Measurements from ENCODE around the gene PPME1. TPM values are rescaled to one million over a fixed set of nuclear protein-coding genes. Genes with fewer than 3 reads are reported as not detected.

Gene PPME1
- total RNA-seq, 1 experiment from 2014 or later = 81.0 TPM

- ChIA-PET CTCF (no interaction called here), POLR2A (ENCODE audit: unreplicated experiment) (no interaction called here)
- no peaks in the 10 kb centered on the region for H3K4me1 ChIP-seq (replicated peaks; ENCODE audit: insufficient read depth)
- intact Hi-C loops (cut with micrococcal nuclease; ENCODE audit: unreplicated experiment) = no loop called here
- H3K9me3 ChIP-seq (ENCODE audit: insufficient read depth, low read depth) = no peaks in the 10 kb centered on the region
- H3K79me2 ChIP-seq (ENCODE audit: low read depth) = no peaks in the 10 kb centered on the region
- no peaks in the 10 kb centered on the region for H3F3A ChIP-seq (ENCODE audit: insufficient read depth, low read depth)
- no peaks in the 10 kb centered on the region for H3K9me2 ChIP-seq (ENCODE audit: insufficient read depth)
- BruUV-seq (replicated peaks) = no TSS peak
- H4K20me1 ChIP-seq (ENCODE audit: insufficient read depth) = no peaks in the 10 kb centered on the region
- H2AFZ ChIP-seq = no peak overlapping the region
- H3K36me3 ChIP-seq (ENCODE audit: low read depth) = peaks cover 35% of the 10 kb centered on the region
- no peak overlapping the region for H3K27ac ChIP-seq
- no peak overlapping the region for H3K4me3 ChIP-seq
- TF ChIP-seq CTCF (conservative IDR thresholded peaks at IDR 0.05) = no peak
- TF ChIP-seq EZH2 (IDR thresholded peaks at IDR 0.05; ENCODE audit: low read depth) = no peak
- DNase-seq = no peak
- H3K4me2 ChIP-seq = no peak overlapping the region
- H3K27me3 ChIP-seq (ENCODE audit: insufficient read depth, low read depth) = no peaks in the 10 kb centered on the region
Measured at GRCh38 chr11:74206746-74207145, 35.7 kb downstream of the PPME1 start.

- Histone ChIP-seq H4K20me1 (ENCODE audit: insufficient read depth) (no peaks in the 10 kb centered on the region), H3K27ac (no peak overlapping the region), H3K4me3 (no peak overlapping the region), H3K9me3 (ENCODE audit: insufficient read depth, low read depth) (no peaks in the 10 kb centered on the region), H3F3A (ENCODE audit: insufficient read depth, low read depth) (no peaks in the 10 kb centered on the region), H3K27me3 (ENCODE audit: insufficient read depth, low read depth) (no peaks in the 10 kb centered on the region), H2AFZ (no peak overlapping the region), H3K4me1 (replicated peaks; ENCODE audit: insufficient read depth) (no peaks in the 10 kb centered on the region), H3K79me2 (ENCODE audit: low read depth) (no peaks in the 10 kb centered on the region), H3K36me3 (ENCODE audit: low read depth) (peaks cover 35% of the 10 kb centered on the region), H3K9me2 (ENCODE audit: insufficient read depth) (no peaks in the 10 kb centered on the region), H3K4me2 (no peak overlapping the region)
- CTCF ChIA-PET = no interaction called here
- TF ChIP-seq CTCF (conservative IDR thresholded peaks at IDR 0.05) = no peak
- TF ChIP-seq EZH2 (IDR thresholded peaks at IDR 0.05; ENCODE audit: low read depth) = no peak
- intact Hi-C loops (cut with micrococcal nuclease; ENCODE audit: unreplicated experiment) = no loop called here
- DNase-seq = no peak
- no TSS peak for BruUV-seq (replicated peaks)
- POLR2A ChIA-PET (ENCODE audit: unreplicated experiment) = interaction anchor here (0.6 kb wide), 1 partner anchor 209 kb away, joined by 3 read pairs; no protein-coding TSS in a partner anchor
Measured at GRCh38 chr11:74208507-74208906, 37.4 kb downstream of the PPME1 start.

GRCh38 chr11:74212533-74212932 lies 41.4 kb downstream of the PPME1 start:
- Histone ChIP-seq H3K36me3 (ENCODE audit: low read depth) (peaks cover 29% of the 10 kb centered on the region), H2AFZ (no peak overlapping the region), H3F3A (ENCODE audit: insufficient read depth, low read depth) (no peaks in the 10 kb centered on the region), H3K27me3 (ENCODE audit: insufficient read depth, low read depth) (no peaks in the 10 kb centered on the region), H3K9me2 (ENCODE audit: insufficient read depth) (no peaks in the 10 kb centered on the region), H3K4me3 (no peak overlapping the region), H3K4me1 (replicated peaks; ENCODE audit: insufficient read depth) (no peaks in the 10 kb centered on the region), H3K27ac (no peak overlapping the region), H3K4me2 (no peak overlapping the region), H3K79me2 (ENCODE audit: low read depth) (no peaks in the 10 kb centered on the region), H3K9me3 (ENCODE audit: insufficient read depth, low read depth) (no peaks in the 10 kb centered on the region; the same call in 1 of the 2 replicates), H4K20me1 (ENCODE audit: insufficient read depth) (no peaks in the 10 kb centered on the region)
- intact Hi-C loops (cut with micrococcal nuclease; ENCODE audit: unreplicated experiment) = no loop called here
- TF ChIP-seq CTCF (conservative IDR thresholded peaks at IDR 0.05) (no peak), EZH2 (IDR thresholded peaks at IDR 0.05; ENCODE audit: low read depth) (no peak)
- DNase-seq = no peak
- no TSS peak for BruUV-seq (replicated peaks)
- CTCF ChIA-PET = no interaction called here
- POLR2A ChIA-PET (ENCODE audit: unreplicated experiment) = no interaction called here
